B cell (primary cell): Measurements from ENCODE around the gene COX6B1. TPM values are rescaled to one million over a fixed set of nuclear protein-coding genes. Genes with fewer than 3 reads are reported as not detected.

Source experiments
- ATAC-seq: fragments of 200-7000 bp; cut with Tn5 transposase; one replicate; pipeline ENCODE4 v1.10.0; 2021; ENCODE audit warnings: low read depth, mild to moderate bottlenecking, moderate number of reproducible peaks, moderate library complexity
- CTCF ChIA-PET: fragments of 350-600 bp; sonication (Branson Sonifier 250); formaldehyde crosslinking; loops from one replicate; lab custom pipeline; 2021; ENCODE audit warnings: antibody characterized with exemption, inconsistent platforms; lab: Charles Lee
- POLR2A ChIA-PET: fragments of 350-600 bp; sonication (Branson Sonifier 250); formaldehyde crosslinking; loops from one replicate; lab custom pipeline; 2021; ENCODE audit warnings: antibody characterized with exemption; lab: Charles Lee
- DNase-seq: peaks from one replicate; pipeline ENCODE4 v3.0.0; 2013
- H2AFZ ChIP-seq: 2 replicates; pipeline ENCODE4 v1.6.1; 2012; ENCODE audit warnings: mild to moderate bottlenecking, low read depth, low read length; ENCODE audit not compliant: insufficient read depth, poor library complexity, severe bottlenecking
- H3K27ac ChIP-seq, 2 donors: 1 replicate in 1 of 2; 2 replicates in 1 of 2; pipeline ENCODE4 v1.5.1; 2012 to 2013; ENCODE audit warnings: low read length in 2 of 2, mild to moderate bottlenecking in 2 of 2, moderate library complexity in 1 of 2
- H3K27me3 ChIP-seq, 4 experiments: fragments of 200-600 bp in 1 of 4; sonication (generic) in 1 of 4; replicated peaks in 1 of 4; 1 replicate in 2 of 4; 2 replicates in 2 of 4; pipeline versions ENCODE4 v1.6.1 to v1.7.0; 2013 to 2016; ENCODE audit warnings: low read length in 3 of 4, mild to moderate bottlenecking in 2 of 4, mixed read lengths in 1 of 4, moderate library complexity in 1 of 4; ENCODE audit not compliant: insufficient read depth in 4 of 4, control insufficient read depth in 3 of 4; ENCODE audit errors: control extremely low read depth in 1 of 4
- H3K36me3 ChIP-seq, 2 experiments: replicated peaks in 1 of 2; 1 replicate in 1 of 2; 2 replicates in 1 of 2; pipeline versions ENCODE4 v1.6.1 to v1.7.1; 2013; ENCODE audit warnings: low read length in 1 of 2; ENCODE audit not compliant: insufficient read depth in 2 of 2, control insufficient read depth in 1 of 2; ENCODE audit errors: control extremely low read depth in 1 of 2, extremely low read depth in 1 of 2
- H3K4me1 ChIP-seq, 2 donors: fragments of 200-600 bp in 1 of 2; sonication (generic) in 1 of 2; 1 replicate in 1 of 2; 2 replicates in 1 of 2; pipeline versions ENCODE4 v1.5.1 to v1.6.1; 2013 to 2017; ENCODE audit warnings: low read length in 2 of 2; ENCODE audit not compliant: control insufficient read depth in 2 of 2, insufficient read depth in 2 of 2
- H3K4me2 ChIP-seq: replicated peaks from 2 replicates; pipeline ENCODE3; 2012; ENCODE audit warnings: mild to moderate bottlenecking, low read depth, low read length; ENCODE audit not compliant: poor library complexity, severe bottlenecking
- H3K4me3 ChIP-seq, 5 experiments: fragments of 200-600 bp in 1 of 5; sonication (generic) in 1 of 5; 1 replicate in 3 of 5; 2 replicates in 2 of 5; pipeline versions ENCODE4 v1.5.1 to v1.7.0; 2011 to 2016; ENCODE audit warnings: low read length in 4 of 5, mild to moderate bottlenecking in 4 of 5, low read depth in 2 of 5, control low read depth in 1 of 5, moderate library complexity in 1 of 5; ENCODE audit not compliant: insufficient read depth in 1 of 5; ENCODE audit errors: control extremely low read depth in 1 of 5, extremely low read depth in 1 of 5
- H3K79me2 ChIP-seq: fragments of 200-600 bp; sonication (generic); one replicate; pipeline ENCODE4 v1.6.0; 2016; ENCODE audit warnings: low read length; ENCODE audit not compliant: control insufficient read depth, insufficient read depth
- H3K9ac ChIP-seq: fragments of 200-600 bp; sonication (generic); 2 replicates; pipeline ENCODE4 v1.6.1; 2017; ENCODE audit warnings: mild to moderate bottlenecking, low read length, moderate library complexity
- H3K9me3 ChIP-seq, 3 donors: one replicate each; pipeline versions ENCODE4 v1.6.1 to v1.7.1; 2013; ENCODE audit warnings: low read length in 2 of 3; ENCODE audit not compliant: control insufficient read depth in 2 of 3, insufficient read depth in 1 of 3; ENCODE audit errors: control extremely low read depth in 1 of 3
- H4K20me1 ChIP-seq: 2 replicates; pipeline ENCODE4 v1.6.0; 2012; ENCODE audit warnings: mild to moderate bottlenecking, low read length; ENCODE audit not compliant: insufficient read depth, control insufficient read depth, poor library complexity, severe bottlenecking
- H3K27ac Mint-ChIP-seq: one replicate; pipeline ENCODE4 v1.8.0; 2021; ENCODE audit warnings: mixed read lengths
- H3K27me3 Mint-ChIP-seq: one replicate; pipeline ENCODE4 v1.8.0; 2021; ENCODE audit warnings: mixed read lengths
- H3K4me1 Mint-ChIP-seq: one replicate; pipeline ENCODE4 v1.8.0; 2021; ENCODE audit warnings: mixed read lengths
- H3K4me3 Mint-ChIP-seq: one replicate; pipeline ENCODE4 v1.8.0; 2021; ENCODE audit warnings: mixed read lengths
- H3K9me3 Mint-ChIP-seq: one replicate; pipeline ENCODE4 v1.8.0; 2022; ENCODE audit warnings: mixed read lengths; ENCODE audit not compliant: insufficient read depth
- EZH2 ChIP-seq: IDR thresholded peaks from 2 replicates; pipeline ENCODE4 v1.6.1; 2012; ENCODE audit warnings: borderline replicate concordance, low read depth, mild to moderate bottlenecking, moderate library complexity, low read length; ENCODE audit not compliant: insufficient read depth, poor library complexity, severe bottlenecking
- WGBS: methylation state at CpG from one replicate; pipeline ENCODE4 v1.1.5; 2013; ENCODE audit warnings: missing lambda C conversion rate; ENCODE audit not compliant: insufficient coverage; 5-methylcytosine and 5-hydroxymethylcytosine counted together
- intact Hi-C: fragments of 100-400 bp; cut with micrococcal nuclease; formaldehyde crosslinking; loops from one replicate; pipeline ENCODE4 v1.10.0; 2022
- polyA plus RNA-seq: library from polyadenylated mRNA; depleted of rRNA; stranded (reverse); fragments of >200 nt; gene quantifications from 2 replicates; pipeline ENCODE4 v1.2.3, GENCODE V29; 2012
- total RNA-seq, 2 donors: library from RNA; stranded (reverse); fragments of 120-200 nt in 1 of 2; gene quantifications; 1 replicate in 1 of 2; 2 replicates in 1 of 2; pipeline versions ENCODE4 v1.2.3 to v1.2.4, GENCODE V29; 2013 to 2022
- TF ChIP-seq, protein P1 (sequence below): fragments of 200-600 bp; IDR thresholded peaks from one replicate; pipeline ENCODE4 v1.8.0; 2022; ENCODE audit warnings: antibody characterized with exemption, mild to moderate bottlenecking

The COX6B1 gene
- total and polyA plus RNA-seq, 2 donors (not counting 1 experiment from before 2014, with no cell fraction given): 215 to 387 TPM

DNA sequence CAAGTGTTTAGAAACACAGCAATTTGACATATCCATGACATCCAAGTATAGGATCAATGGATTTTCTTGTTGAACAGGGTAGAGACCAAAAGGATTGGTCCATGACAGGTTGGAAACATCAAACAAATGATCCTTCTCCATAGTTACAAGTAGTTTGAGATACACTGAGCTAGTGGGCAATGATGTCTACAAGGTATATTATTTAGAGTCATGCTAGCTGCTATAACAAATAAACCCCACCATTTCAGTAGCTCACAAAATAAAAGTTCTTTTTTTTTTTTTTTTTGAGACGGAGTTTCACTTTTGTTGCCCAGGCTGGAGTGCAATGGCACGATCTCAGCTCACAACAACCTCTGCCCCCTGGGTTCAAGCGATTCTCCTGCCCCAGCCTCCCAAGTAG, 40.5 kb upstream of the COX6B1 start:
- intact Hi-C loops: no loop called here

DNA sequence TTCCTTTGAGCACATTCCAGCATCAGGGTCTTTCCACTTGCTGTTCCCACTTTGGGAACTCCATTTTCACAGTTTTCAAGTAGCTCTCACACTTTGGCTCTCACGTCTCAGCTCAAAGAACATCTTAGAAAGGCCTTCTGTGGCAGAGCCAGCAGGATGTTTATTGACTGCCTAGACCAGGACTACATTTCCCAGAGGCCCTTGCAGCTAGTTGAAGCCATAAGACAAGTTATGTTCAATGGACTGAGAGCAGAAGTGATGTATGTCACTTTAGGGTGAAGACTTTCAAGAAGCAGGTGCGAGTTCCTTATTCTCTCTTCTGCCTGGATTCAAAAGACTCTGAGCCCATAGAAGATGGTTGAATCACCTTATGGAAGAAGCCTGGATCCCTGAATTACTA, 39.9 kb upstream of the COX6B1 start:
- Mint-ChIP-seq H3K27ac (peak overlapping the region; percentile 76), H3K27me3 (no peaks in the 10 kb centered on the region), H3K4me1 (peaks cover 39% of the 10 kb centered on the region), H3K9me3 (no peaks in the 10 kb centered on the region), H3K4me3 (peak overlapping the region; percentile 6)
- H3K4me1 ChIP-seq: peaks cover 38 to 50% of the 10 kb centered on the region in 2 donors
- H2AFZ ChIP-seq: no peak overlapping the region
- no peaks in the 10 kb centered on the region for H3K27me3 ChIP-seq
- H3K4me2 ChIP-seq: no peak overlapping the region
- peak; percentile 61 for DNase-seq
- H3K27ac ChIP-seq: peak overlapping the region; percentile 52 to 99
- intact Hi-C loops: no loop called here
- H3K9me3 ChIP-seq: peaks cover 0 to 13% (median 8%) of the 10 kb centered on the region in 3 donors
- POLR2A ChIA-PET: no interaction called here
- no peaks in the 10 kb centered on the region for H4K20me1 ChIP-seq
- TF ChIP-seq, protein P1, sequence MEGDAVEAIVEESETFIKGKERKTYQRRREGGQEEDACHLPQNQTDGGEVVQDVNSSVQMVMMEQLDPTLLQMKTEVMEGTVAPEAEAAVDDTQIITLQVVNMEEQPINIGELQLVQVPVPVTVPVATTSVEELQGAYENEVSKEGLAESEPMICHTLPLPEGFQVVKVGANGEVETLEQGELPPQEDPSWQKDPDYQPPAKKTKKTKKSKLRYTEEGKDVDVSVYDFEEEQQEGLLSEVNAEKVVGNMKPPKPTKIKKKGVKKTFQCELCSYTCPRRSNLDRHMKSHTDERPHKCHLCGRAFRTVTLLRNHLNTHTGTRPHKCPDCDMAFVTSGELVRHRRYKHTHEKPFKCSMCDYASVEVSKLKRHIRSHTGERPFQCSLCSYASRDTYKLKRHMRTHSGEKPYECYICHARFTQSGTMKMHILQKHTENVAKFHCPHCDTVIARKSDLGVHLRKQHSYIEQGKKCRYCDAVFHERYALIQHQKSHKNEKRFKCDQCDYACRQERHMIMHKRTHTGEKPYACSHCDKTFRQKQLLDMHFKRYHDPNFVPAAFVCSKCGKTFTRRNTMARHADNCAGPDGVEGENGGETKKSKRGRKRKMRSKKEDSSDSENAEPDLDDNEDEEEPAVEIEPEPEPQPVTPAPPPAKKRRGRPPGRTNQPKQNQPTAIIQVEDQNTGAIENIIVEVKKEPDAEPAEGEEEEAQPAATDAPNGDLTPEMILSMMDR: no peak
- TF ChIP-seq EZH2: no peak
- no peak overlapping the region for H3K9ac ChIP-seq
- no peaks in the 10 kb centered on the region for H3K36me3 ChIP-seq
- no peak overlapping the region for H3K4me3 ChIP-seq
- CTCF ChIA-PET: interaction anchor here (1.0 to 2.6 kb wide), 2 partner anchors 15 to 98 kb away, joined by 4 to 9 read pairs; no protein-coding TSS in a partner anchor
- 59% methylated on average over 2 of the region's 2 CpGs for WGBS
- H3K79me2 ChIP-seq: peaks cover 11% of the 10 kb centered on the region
- no peak for ATAC-seq

More for the DNA sequence above, 40.5 kb upstream of the COX6B1 start:
- peaks cover 6% of the 10 kb centered on the region for H3K79me2 ChIP-seq
- peak overlapping the region; percentile 32 for H3K27ac Mint-ChIP-seq
- H3K4me1 ChIP-seq: peaks cover 34 to 44% of the 10 kb centered on the region in 2 donors
- no peak for DNase-seq
- no peaks in the 10 kb centered on the region for H3K27me3 ChIP-seq
- no peak for TF ChIP-seq EZH2
- TF ChIP-seq, protein P1: no peak
- no peaks in the 10 kb centered on the region for H3K36me3 ChIP-seq
- no peak overlapping the region for H3K27ac ChIP-seq
- no peaks in the 10 kb centered on the region for H3K27me3 Mint-ChIP-seq
- H3K9me3 ChIP-seq: peaks cover 0 to 13% (median 8%) of the 10 kb centered on the region in 3 donors
- no peak overlapping the region for H3K9ac ChIP-seq
- no peak overlapping the region for H3K4me3 ChIP-seq
- no peak overlapping the region for H2AFZ ChIP-seq
- H3K4me2 ChIP-seq: no peak overlapping the region
- H3K4me1 Mint-ChIP-seq: peaks cover 38% of the 10 kb centered on the region
- ChIA-PET POLR2A (interaction anchor here (0.6 kb wide), 1 partner anchor 21 kb away, joined by 3 read pairs; the partner anchor contains the start of gene RBM42), CTCF (interaction anchor here (1.0 to 2.6 kb wide), 2 partner anchors 14 to 97 kb away, joined by 4 to 9 read pairs; no protein-coding TSS in a partner anchor)
- no peak overlapping the region for H3K4me3 Mint-ChIP-seq
- H4K20me1 ChIP-seq: no peaks in the 10 kb centered on the region
- WGBS: no CpG with 5 or more reads among the region's 3 CpGs
- no peaks in the 10 kb centered on the region for H3K9me3 Mint-ChIP-seq
- ATAC-seq: no peak
